Right lobe of liver (tissue), 4 donors: ENCODE results near the gene TNFAIP8L3.

Experiments used
- CTCF ChIP-seq, 4 donors: fragments of 200-600 bp in 3 of 4; fragments of 450-650 bp in 1 of 4; IDR thresholded peaks; one replicate each; pipeline versions ENCODE4 v1.5.1 to v1.8.0; 2016 to 2022; ENCODE audit warnings: antibody characterized with exemption in 4 of 4, mild to moderate bottlenecking in 2 of 4
- POLR2A ChIP-seq: fragments of 450-650 bp; IDR thresholded peaks from one replicate; pipeline ENCODE4 v1.6.1; 2017; ENCODE audit warnings: antibody characterized with exemption, mild to moderate bottlenecking
- donor health status: DM: no; HTN: no; CAD: no.
- donor health status: DM: no; HTN: no; CAD: no.
- donor health status: DM: no; HTN: yes; CAD: no.

DNA sequence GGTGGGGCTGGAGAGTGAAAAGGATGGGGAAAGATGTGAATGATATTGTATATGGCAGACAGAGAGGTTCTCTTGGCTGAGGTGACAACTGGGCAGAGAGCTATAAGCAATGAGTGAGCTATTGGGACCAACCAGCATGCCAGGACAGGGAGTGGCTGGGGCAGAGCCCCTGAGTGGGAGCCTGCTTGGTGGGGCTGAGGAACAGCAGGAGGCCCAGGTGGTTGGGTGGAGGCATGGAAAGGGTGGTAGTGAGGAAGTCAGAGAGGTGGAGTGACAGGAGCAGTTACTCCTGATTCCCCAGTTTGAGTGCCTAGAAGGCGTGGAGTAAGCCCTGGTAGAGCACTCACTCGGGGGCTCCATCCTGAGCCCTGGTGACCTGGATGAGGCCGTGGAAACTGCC is 15.5 kb upstream of the TNFAIP8L3 start:
- TF ChIP-seq CTCF (IDR thresholded peaks at IDR 0.05): no peak
- TF ChIP-seq POLR2A: no peak
